Activated naive CD4-positive, alpha-beta T cell treated with anti-CD3 and anti-CD28 coated beads, Interleukin-2, amount 50 U/mL, for 24 hours (primary cell): ENCODE data around the gene DNM3.

Experiments
- H3K27ac Mint-ChIP-seq: one replicate; pipeline ENCODE4 v1.8.0; 2021; ENCODE audit warnings: mild to moderate bottlenecking, mixed read lengths
- H3K27me3 Mint-ChIP-seq: one replicate; pipeline ENCODE4 v1.8.0; 2021; ENCODE audit warnings: mixed read lengths
- H3K36me3 Mint-ChIP-seq: one replicate; pipeline ENCODE4 v1.8.0; 2021; ENCODE audit warnings: mixed read lengths
- H3K4me1 Mint-ChIP-seq: one replicate; pipeline ENCODE4 v1.8.0; 2021; ENCODE audit warnings: mixed read lengths
- H3K4me3 Mint-ChIP-seq: one replicate; pipeline ENCODE4 v1.8.0; 2021; ENCODE audit warnings: mild to moderate bottlenecking, mixed read lengths
- H3K9me3 Mint-ChIP-seq: one replicate; pipeline ENCODE4 v1.8.0; 2021; ENCODE audit warnings: mixed read lengths

DNM3 gene

GRCh38 chr1:171988243-171988885 lies 147.1 kb downstream of the DNM3 start:
- H3K36me3 Mint-ChIP-seq: no peaks in the 10 kb centered on the region
- H3K4me1 Mint-ChIP-seq: no peaks in the 10 kb centered on the region

GRCh38 chr1:171990371-171990770 lies 149.1 kb downstream of the DNM3 start:
- Mint-ChIP-seq H3K36me3 (no peaks in the 10 kb centered on the region), H3K27ac (no peak overlapping the region), H3K4me3 (no peak overlapping the region), H3K4me1 (no peaks in the 10 kb centered on the region), H3K27me3 (no peaks in the 10 kb centered on the region), H3K9me3 (no peaks in the 10 kb centered on the region)

More at GRCh38 chr1:171988243-171988885, 147.1 kb downstream of the DNM3 start:
- Mint-ChIP-seq H3K27ac (no peak overlapping the region), H3K4me3 (no peak overlapping the region), H3K9me3 (no peaks in the 10 kb centered on the region), H3K27me3 (no peaks in the 10 kb centered on the region)

- H3K9me3 Mint-ChIP-seq: no peaks in the 10 kb centered on the region
- no peaks in the 10 kb centered on the region for H3K27me3 Mint-ChIP-seq
- no peaks in the 10 kb centered on the region for H3K4me1 Mint-ChIP-seq
- H3K36me3 Mint-ChIP-seq: no peaks in the 10 kb centered on the region
- H3K27ac Mint-ChIP-seq: no peak overlapping the region
- no peak overlapping the region for H3K4me3 Mint-ChIP-seq
Observed at GRCh38 chr1:171994293-171994692, 153.0 kb downstream of the DNM3 start.

- H3K4me3 Mint-ChIP-seq: no peak overlapping the region
Observed at GRCh38 chr1:171995573-171995972, 154.3 kb downstream of the DNM3 start.

GRCh38 chr1:171997936-171998335 lies 156.6 kb downstream of the DNM3 start:
- Mint-ChIP-seq H3K36me3 (no peaks in the 10 kb centered on the region), H3K4me1 (no peaks in the 10 kb centered on the region), H3K9me3 (no peaks in the 10 kb centered on the region), H3K27me3 (no peaks in the 10 kb centered on the region), H3K4me3 (no peak overlapping the region), H3K27ac (no peak overlapping the region)

More at GRCh38 chr1:171995573-171995972, 154.3 kb downstream of the DNM3 start:
- Mint-ChIP-seq H3K36me3 (no peaks in the 10 kb centered on the region), H3K27ac (no peak overlapping the region), H3K9me3 (no peaks in the 10 kb centered on the region), H3K4me1 (no peaks in the 10 kb centered on the region), H3K27me3 (no peaks in the 10 kb centered on the region)

- no peaks in the 10 kb centered on the region for H3K4me1 Mint-ChIP-seq
- H3K4me3 Mint-ChIP-seq: no peak overlapping the region
- H3K9me3 Mint-ChIP-seq: no peaks in the 10 kb centered on the region
- H3K27me3 Mint-ChIP-seq: no peaks in the 10 kb centered on the region
- no peaks in the 10 kb centered on the region for H3K36me3 Mint-ChIP-seq
- H3K27ac Mint-ChIP-seq: no peak overlapping the region
Observed at GRCh38 chr1:171998711-171999110, 157.4 kb downstream of the DNM3 start.

- Mint-ChIP-seq H3K4me3 (no peak overlapping the region), H3K36me3 (no peaks in the 10 kb centered on the region), H3K4me1 (no peaks in the 10 kb centered on the region), H3K9me3 (no peaks in the 10 kb centered on the region), H3K27me3 (no peaks in the 10 kb centered on the region), H3K27ac (no peak overlapping the region)
Observed at GRCh38 chr1:171999756-172000155, 158.5 kb downstream of the DNM3 start.

- no peaks in the 10 kb centered on the region for H3K9me3 Mint-ChIP-seq
- no peak overlapping the region for H3K4me3 Mint-ChIP-seq
- H3K27ac Mint-ChIP-seq: no peak overlapping the region
- H3K36me3 Mint-ChIP-seq: no peaks in the 10 kb centered on the region
- no peaks in the 10 kb centered on the region for H3K27me3 Mint-ChIP-seq
- no peaks in the 10 kb centered on the region for H3K4me1 Mint-ChIP-seq
Observed at GRCh38 chr1:172001288-172001687, 160.0 kb downstream of the DNM3 start.

GRCh38 chr1:172002725-172003345 lies 161.5 kb downstream of the DNM3 start:
- Mint-ChIP-seq H3K4me1 (peaks cover 5% of the 10 kb centered on the region), H3K36me3 (no peaks in the 10 kb centered on the region), H3K27ac (no peak overlapping the region), H3K27me3 (no peaks in the 10 kb centered on the region), H3K9me3 (no peaks in the 10 kb centered on the region), H3K4me3 (no peak overlapping the region)

GRCh38 chr1:172003766-172004530 lies 162.7 kb downstream of the DNM3 start:
- H3K4me1 Mint-ChIP-seq: peaks cover 5% of the 10 kb centered on the region
- H3K27me3 Mint-ChIP-seq: no peaks in the 10 kb centered on the region
- H3K36me3 Mint-ChIP-seq: no peaks in the 10 kb centered on the region
- H3K4me3 Mint-ChIP-seq: no peak overlapping the region
- no peaks in the 10 kb centered on the region for H3K9me3 Mint-ChIP-seq
- H3K27ac Mint-ChIP-seq: no peak overlapping the region

GRCh38 chr1:172004671-172005070 lies 163.4 kb downstream of the DNM3 start:
- Mint-ChIP-seq H3K4me1 (peaks cover 5% of the 10 kb centered on the region), H3K27me3 (no peaks in the 10 kb centered on the region), H3K4me3 (no peak overlapping the region), H3K27ac (no peak overlapping the region), H3K9me3 (no peaks in the 10 kb centered on the region), H3K36me3 (no peaks in the 10 kb centered on the region)

- H3K27ac Mint-ChIP-seq: no peak overlapping the region
- H3K4me3 Mint-ChIP-seq: no peak overlapping the region
- peaks cover 5% of the 10 kb centered on the region for H3K4me1 Mint-ChIP-seq
- peaks cover 2% of the 10 kb centered on the region for H3K36me3 Mint-ChIP-seq
- no peaks in the 10 kb centered on the region for H3K27me3 Mint-ChIP-seq
- no peaks in the 10 kb centered on the region for H3K9me3 Mint-ChIP-seq
Observed at GRCh38 chr1:172005856-172006255, 164.6 kb downstream of the DNM3 start.

GRCh38 chr1:172006660-172007059 lies 165.4 kb downstream of the DNM3 start:
- Mint-ChIP-seq H3K36me3 (peaks cover 2% of the 10 kb centered on the region), H3K27ac (no peak overlapping the region), H3K9me3 (peaks cover under 1% of the 10 kb centered on the region), H3K4me3 (no peak overlapping the region), H3K4me1 (peaks cover 5% of the 10 kb centered on the region), H3K27me3 (no peaks in the 10 kb centered on the region)

- H3K4me1 Mint-ChIP-seq: no peaks in the 10 kb centered on the region
- no peak overlapping the region for H3K4me3 Mint-ChIP-seq
- peaks cover 12% of the 10 kb centered on the region for H3K9me3 Mint-ChIP-seq
- no peak overlapping the region for H3K27ac Mint-ChIP-seq
- H3K36me3 Mint-ChIP-seq: peaks cover 11% of the 10 kb centered on the region
- H3K27me3 Mint-ChIP-seq: peaks cover 14% of the 10 kb centered on the region
Observed at GRCh38 chr1:172018727-172019311, 177.5 kb downstream of the DNM3 start.

- H3K4me3 Mint-ChIP-seq: no peak overlapping the region
- H3K27me3 Mint-ChIP-seq: peaks cover 14% of the 10 kb centered on the region
- H3K27ac Mint-ChIP-seq: no peak overlapping the region
- H3K36me3 Mint-ChIP-seq: peaks cover 8% of the 10 kb centered on the region
- H3K4me1 Mint-ChIP-seq: no peaks in the 10 kb centered on the region
- peaks cover 6% of the 10 kb centered on the region for H3K9me3 Mint-ChIP-seq
Observed at GRCh38 chr1:172019976-172020375, 178.7 kb downstream of the DNM3 start.

GRCh38 chr1:172024516-172024915 lies 183.2 kb downstream of the DNM3 start:
- no peak overlapping the region for H3K4me3 Mint-ChIP-seq
- H3K27me3 Mint-ChIP-seq: peaks cover 12% of the 10 kb centered on the region
- no peaks in the 10 kb centered on the region for H3K4me1 Mint-ChIP-seq
- H3K9me3 Mint-ChIP-seq: no peaks in the 10 kb centered on the region
- peaks cover 4% of the 10 kb centered on the region for H3K36me3 Mint-ChIP-seq
- H3K27ac Mint-ChIP-seq: no peak overlapping the region
